GM21367 (cell line): ENCODE results near the gene CLASRP.

Experiments
- ATAC-seq: cut with Tn5 transposase; IDR thresholded peaks from one replicate; pipeline ENCODE4 v1.9.1; 2021; ENCODE audit not compliant: unreplicated experiment

Gene CLASRP

GRCh38 chr19:45059258-45059965 is 20.6 kb downstream of the CLASRP start:
- no peak for ATAC-seq

- no peak for ATAC-seq
Measured at GRCh38 chr19:45061965-45062364, 23.1 kb downstream of the CLASRP start.

GRCh38 chr19:45063851-45064801 is 25.3 kb downstream of the CLASRP start:
- no peak for ATAC-seq

GRCh38 chr19:45066921-45067661 is 28.2 kb downstream of the CLASRP start:
- no peak for ATAC-seq

- no peak for ATAC-seq
Measured at GRCh38 chr19:45068041-45068440, 29.2 kb downstream of the CLASRP start.

- ATAC-seq: no peak
Measured at GRCh38 chr19:45069056-45069455, 30.2 kb downstream of the CLASRP start.

GRCh38 chr19:45070214-45070613 is 31.4 kb downstream of the CLASRP start:
- ATAC-seq: no peak

- no peak for ATAC-seq
Measured at GRCh38 chr19:45070861-45071544, 32.2 kb downstream of the CLASRP start.

- no peak for ATAC-seq
Measured at GRCh38 chr19:45071545-45071938, 32.7 kb downstream of the CLASRP start.

GRCh38 chr19:45071969-45072790 is 33.3 kb downstream of the CLASRP start:
- no peak for ATAC-seq

- ATAC-seq: no peak
Measured at GRCh38 chr19:45074744-45075300, 36.0 kb downstream of the CLASRP start.

- peak; percentile 46 for ATAC-seq
Measured at GRCh38 chr19:45075301-45076028, 36.6 kb downstream of the CLASRP start.

GRCh38 chr19:45076029-45076850 is 37.4 kb downstream of the CLASRP start, which contains the start of gene ZNF296:
Gene ZNF296, minus strand, starts transcription at chr19:45076478. Its CDS starts 105 bp downstream, at chr19:45076373.
- ATAC-seq: peak; percentile 30

- no peak for ATAC-seq
Measured at GRCh38 chr19:45076851-45077730, 38.2 kb downstream of the CLASRP start.

- ATAC-seq: no peak
Measured at GRCh38 chr19:45078390-45079062, 39.7 kb downstream of the CLASRP start.
